HFFc6 (cell line): ENCODE data around the gene CFAP43. TPM values are rescaled to one million over a fixed set of nuclear protein-coding genes. Genes with fewer than 3 reads are reported as not detected.

Source experiments
- DNase-seq: peaks from one replicate; pipeline ENCODE4 v3.0.0-alpha.2; 2018
- H3K27ac Mint-ChIP-seq: 2 replicates; pipeline ENCODE4 v1.8.0; 2020; ENCODE audit warnings: mild to moderate bottlenecking, mixed read lengths
- H3K27me3 Mint-ChIP-seq: 2 replicates; pipeline ENCODE4 v1.8.0; 2021; ENCODE audit warnings: mild to moderate bottlenecking, moderate library complexity, mixed read lengths; ENCODE audit not compliant: insufficient read depth
- H3K36me3 Mint-ChIP-seq: 2 replicates; pipeline ENCODE4 v1.8.0; 2021; ENCODE audit warnings: low read depth, mixed read lengths
- H3K4me1 Mint-ChIP-seq: 2 replicates; pipeline ENCODE4 v1.8.0; 2020; ENCODE audit warnings: low read depth, mixed read lengths
- H3K4me3 Mint-ChIP-seq: 2 replicates; pipeline ENCODE4 v1.8.0; 2020; ENCODE audit warnings: mild to moderate bottlenecking, moderate library complexity, mixed read lengths
- H3K9me3 Mint-ChIP-seq: 2 replicates; pipeline ENCODE4 v1.8.0; 2020; ENCODE audit warnings: mild to moderate bottlenecking, mixed read lengths
- total RNA-seq, 6 experiments: library from RNA; stranded (reverse); fragmentation: NEBNext Ultra II Directional; extraction: Animal tissue kit (Norgen Biotek cat#: 25700); gene quantifications; 2 replicates in 1 of 6; 3 replicates in 5 of 6; pipeline ENCODE4 v1.2.3, GENCODE V29; 2021
- TF ChIP-seq, protein P1 (sequence below): fragments of 200-600 bp; sonication (generic); IDR thresholded peaks from 2 replicates; pipeline ENCODE4 v1.5.0; 2021; ENCODE audit warnings: antibody characterized with exemption, mild to moderate bottlenecking

The CFAP43 gene
- total RNA-seq, 6 experiments from 2014 or later: 0.14 TPM; not detected in 5

DNA sequence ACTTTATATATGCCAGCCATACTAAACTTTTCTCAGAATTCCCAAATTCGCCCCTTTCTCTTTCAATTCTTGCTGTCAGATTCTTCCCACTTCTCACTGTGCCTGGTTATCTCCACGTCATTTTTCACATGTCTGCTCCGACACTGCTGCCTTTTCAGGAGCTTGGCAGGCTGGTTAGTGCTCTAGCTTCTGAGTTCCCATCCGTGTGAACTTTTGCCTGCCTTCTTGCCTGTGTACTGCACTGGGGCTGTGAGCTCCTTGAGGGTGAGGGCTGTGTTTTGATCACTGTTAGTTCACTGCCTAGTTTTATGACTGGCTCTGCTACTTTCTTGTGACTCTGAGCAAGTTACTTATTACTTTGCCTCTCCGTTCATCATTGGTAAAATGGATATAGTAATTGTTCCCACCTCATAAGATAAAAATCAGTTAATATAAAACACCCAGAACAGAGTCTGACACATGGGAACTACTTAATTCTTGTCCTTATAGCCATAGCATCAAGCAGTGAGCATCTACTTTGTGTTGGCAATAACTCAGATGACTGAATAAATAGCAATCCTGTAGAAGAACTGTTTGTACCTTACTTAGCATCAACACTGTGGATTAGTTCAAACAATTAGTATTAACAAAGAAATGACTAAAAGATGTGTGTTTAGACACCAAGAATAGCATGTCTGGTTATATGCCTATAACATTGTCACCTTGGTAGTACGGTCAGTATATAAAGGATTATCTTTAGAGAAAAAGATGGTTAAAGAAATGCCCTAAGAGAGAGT lies 28.0 kb upstream of the CFAP43 start:
- H3K9me3 Mint-ChIP-seq: no peaks in the 10 kb centered on the region
- H3K36me3 Mint-ChIP-seq: peaks cover 58% of the 10 kb centered on the region
- peaks cover 66% of the 10 kb centered on the region for H3K4me1 Mint-ChIP-seq
- DNase-seq: peak; percentile 17
- H3K4me3 Mint-ChIP-seq: peak overlapping the region; percentile 61
- H3K27me3 Mint-ChIP-seq: no peaks in the 10 kb centered on the region
- H3K27ac Mint-ChIP-seq: peak overlapping the region; percentile 82
- TF ChIP-seq, protein P1, sequence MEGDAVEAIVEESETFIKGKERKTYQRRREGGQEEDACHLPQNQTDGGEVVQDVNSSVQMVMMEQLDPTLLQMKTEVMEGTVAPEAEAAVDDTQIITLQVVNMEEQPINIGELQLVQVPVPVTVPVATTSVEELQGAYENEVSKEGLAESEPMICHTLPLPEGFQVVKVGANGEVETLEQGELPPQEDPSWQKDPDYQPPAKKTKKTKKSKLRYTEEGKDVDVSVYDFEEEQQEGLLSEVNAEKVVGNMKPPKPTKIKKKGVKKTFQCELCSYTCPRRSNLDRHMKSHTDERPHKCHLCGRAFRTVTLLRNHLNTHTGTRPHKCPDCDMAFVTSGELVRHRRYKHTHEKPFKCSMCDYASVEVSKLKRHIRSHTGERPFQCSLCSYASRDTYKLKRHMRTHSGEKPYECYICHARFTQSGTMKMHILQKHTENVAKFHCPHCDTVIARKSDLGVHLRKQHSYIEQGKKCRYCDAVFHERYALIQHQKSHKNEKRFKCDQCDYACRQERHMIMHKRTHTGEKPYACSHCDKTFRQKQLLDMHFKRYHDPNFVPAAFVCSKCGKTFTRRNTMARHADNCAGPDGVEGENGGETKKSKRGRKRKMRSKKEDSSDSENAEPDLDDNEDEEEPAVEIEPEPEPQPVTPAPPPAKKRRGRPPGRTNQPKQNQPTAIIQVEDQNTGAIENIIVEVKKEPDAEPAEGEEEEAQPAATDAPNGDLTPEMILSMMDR: no peak

DNA sequence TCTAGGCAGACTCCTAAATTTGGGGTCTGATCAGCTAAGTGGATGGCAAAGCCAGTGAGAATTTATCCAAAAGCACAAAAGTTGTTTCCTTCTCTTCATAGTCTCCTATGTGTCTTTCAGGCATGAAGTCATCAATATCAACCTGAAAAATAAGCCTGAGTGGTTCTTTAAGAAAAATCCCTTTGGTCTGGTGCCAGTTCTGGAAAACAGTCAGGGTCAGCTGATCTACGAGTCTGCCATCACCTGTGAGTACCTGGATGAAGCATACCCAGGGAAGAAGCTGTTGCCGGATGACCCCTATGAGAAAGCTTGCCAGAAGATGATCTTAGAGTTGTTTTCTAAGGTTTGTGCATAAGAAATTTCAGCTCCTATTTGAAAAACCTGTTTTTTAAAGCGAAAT lies 27.3 kb upstream of the CFAP43 start:
- peak overlapping the region; percentile 58 for H3K4me3 Mint-ChIP-seq
- TF ChIP-seq, protein P1: no peak
- H3K27ac Mint-ChIP-seq: peak overlapping the region; percentile 82
- no peaks in the 10 kb centered on the region for H3K9me3 Mint-ChIP-seq
- peaks cover 55% of the 10 kb centered on the region for H3K36me3 Mint-ChIP-seq
- H3K4me1 Mint-ChIP-seq: peaks cover 68% of the 10 kb centered on the region
- H3K27me3 Mint-ChIP-seq: no peaks in the 10 kb centered on the region
- DNase-seq: no peak

DNA sequence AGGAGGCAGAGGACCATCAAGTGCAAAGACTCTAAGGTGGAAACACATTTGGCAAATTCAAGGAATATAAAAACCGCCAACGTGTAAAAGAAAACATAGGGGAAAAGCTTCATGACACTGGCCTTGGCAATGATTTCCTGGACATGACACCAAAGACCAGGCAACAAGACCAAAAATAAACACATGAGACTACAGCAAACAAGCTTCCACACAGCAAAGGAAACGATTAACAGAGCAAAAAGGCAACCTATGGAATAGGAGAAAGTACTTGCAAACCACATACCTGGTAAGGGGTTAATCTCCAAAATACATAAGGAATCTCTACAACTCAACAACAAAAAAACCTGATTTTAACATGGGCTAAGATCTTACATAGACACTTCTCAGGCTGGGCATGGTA lies 26.0 kb upstream of the CFAP43 start:
- H3K9me3 Mint-ChIP-seq: no peaks in the 10 kb centered on the region
- no peak overlapping the region; the same call in none of the 2 replicates for H3K4me3 Mint-ChIP-seq
- no peak for DNase-seq
- peaks cover 75% of the 10 kb centered on the region for H3K4me1 Mint-ChIP-seq
- H3K27me3 Mint-ChIP-seq: no peaks in the 10 kb centered on the region
- H3K36me3 Mint-ChIP-seq: peaks cover 44% of the 10 kb centered on the region
- TF ChIP-seq, protein P1: no peak
- peak overlapping the region; percentile 82 for H3K27ac Mint-ChIP-seq

DNA sequence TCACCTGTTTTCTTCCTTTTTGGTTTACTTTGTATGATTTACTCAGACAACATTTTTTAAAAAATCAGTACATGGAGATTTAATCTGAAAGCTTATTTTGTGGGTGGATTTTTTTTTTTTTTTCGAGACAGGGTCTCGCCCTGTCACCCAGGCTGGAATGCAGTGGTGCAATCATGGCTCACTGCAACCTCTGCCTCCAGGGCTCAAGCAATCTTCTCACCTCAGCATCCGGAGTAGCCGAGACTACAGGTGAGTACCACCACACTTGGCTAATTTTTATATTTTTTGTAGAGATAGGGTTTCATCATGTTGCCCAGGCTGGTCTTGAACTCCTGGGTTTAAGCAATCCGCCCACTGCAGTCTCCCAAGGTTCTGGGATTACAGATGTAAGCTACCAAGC lies 25.1 kb upstream of the CFAP43 start:
- H3K4me1 Mint-ChIP-seq: peaks cover 78% of the 10 kb centered on the region
- peak overlapping the region; percentile 76 for H3K27ac Mint-ChIP-seq
- no peaks in the 10 kb centered on the region for H3K27me3 Mint-ChIP-seq
- TF ChIP-seq, protein P1: no peak
- peak overlapping the region; percentile 97 for H3K4me3 Mint-ChIP-seq
- no peak for DNase-seq
- peaks cover 44% of the 10 kb centered on the region for H3K36me3 Mint-ChIP-seq
- H3K9me3 Mint-ChIP-seq: no peaks in the 10 kb centered on the region

DNA sequence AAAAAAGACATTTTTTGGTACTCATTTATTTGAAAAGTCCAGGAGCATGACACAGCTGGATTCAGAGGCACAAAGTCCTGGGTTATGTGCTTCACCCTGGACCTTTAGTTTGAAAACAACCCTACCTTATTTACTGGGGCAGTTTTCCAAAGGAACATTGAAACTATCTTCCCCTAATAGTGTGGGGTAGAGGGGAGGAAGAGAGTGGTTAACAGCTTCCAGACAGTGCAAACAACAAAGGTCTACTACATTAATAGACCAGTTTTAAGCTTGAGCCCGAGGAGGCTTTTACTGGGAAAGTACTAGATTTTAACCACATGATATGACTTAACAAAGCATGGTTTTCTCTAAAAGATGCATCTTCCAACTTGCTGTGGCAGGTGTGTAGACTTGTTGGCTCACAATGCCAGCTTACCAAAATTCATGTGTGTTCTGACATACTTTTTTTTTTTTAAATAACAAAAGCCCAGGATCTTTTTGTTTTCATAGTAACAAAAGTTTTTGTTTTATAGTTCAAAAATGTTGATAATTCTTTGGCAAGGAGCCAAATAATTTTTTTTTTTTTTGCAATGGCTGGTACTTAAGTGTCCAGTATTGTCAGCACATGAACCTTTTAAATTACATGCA lies 24.3 kb upstream of the CFAP43 start:
- no peaks in the 10 kb centered on the region for H3K9me3 Mint-ChIP-seq
- peak overlapping the region; percentile 96 for H3K27ac Mint-ChIP-seq
- TF ChIP-seq, protein P1: no peak
- no peaks in the 10 kb centered on the region for H3K27me3 Mint-ChIP-seq
- DNase-seq: no peak
- H3K4me1 Mint-ChIP-seq: peaks cover 72% of the 10 kb centered on the region
- H3K36me3 Mint-ChIP-seq: peaks cover 40% of the 10 kb centered on the region
- peak overlapping the region; percentile 97 for H3K4me3 Mint-ChIP-seq
